Left colon (tissue), 2 donors: ENCODE results near the gene PARP16. TPM values are rescaled to one million over a fixed set of nuclear protein-coding genes. Genes with fewer than 3 reads are reported as not detected.

Experiments used
- ATAC-seq: fragments of 200-7000 bp; cut with Tn5 transposase; one replicate; pipeline ENCODE4 v1.9.1; 2020; ENCODE audit warnings: mild to moderate bottlenecking, moderate library complexity
- DNase-seq, 2 donors: peaks; one replicate each; pipeline ENCODE4 v3.0.0-alpha.2; 2020
- intact Hi-C, 2 donors: fragments of 100-400 bp; cut with DNase I in 1 of 2; cut with micrococcal nuclease in 1 of 2; formaldehyde crosslinking; loops; one replicate each; pipeline versions ENCODE4 v1.11.2 to v1.14.0; 2022; cut with DNase I, micrococcal nuclease
- total RNA-seq, 2 donors: library from RNA; stranded (reverse); fragmentation: NEBNext Ultra II Directional; extraction: Animal tissue kit (Norgen Biotek cat#: 25700); gene quantifications; one replicate each; pipeline ENCODE4 v1.2.1, GENCODE V29; 2021
- donor health status: DM: no; HTN: no; CAD: no.
- donor health status: DM: yes; HTN: yes; CAD: no.

Gene PARP16
- total RNA-seq, 2 donors from 2014 or later: 7.6 to 9.0 TPM

- intact Hi-C loops: no loop called here
- DNase-seq: no peak
These were observed 2.7 kb upstream of the PARP16 start for GRCh38 chr15:65289261-65289854.

GRCh38 chr15:65287520-65287855 lies 805 bp upstream of the PARP16 start:
- no peak for DNase-seq
- intact Hi-C loops: no loop called here
- no peak for ATAC-seq

More at GRCh38 chr15:65289261-65289854, 2.7 kb upstream of the PARP16 start:
- no peak for ATAC-seq

GRCh38 chr15:65286069-65286703 lies 497 bp downstream of the PARP16 start:
- DNase-seq (peak; percentile 56 to 67), ATAC-seq (peak; percentile 68)

GRCh38 chr15:65285291-65286068 lies 1.2 kb downstream of the PARP16 start:
- intact Hi-C loops: no loop called here
- ATAC-seq (no peak), DNase-seq (no peak)

More at GRCh38 chr15:65286069-65286703, 497 bp downstream of the PARP16 start:
- intact Hi-C loops: no loop called here

GRCh38 chr15:65278480-65278879 lies 8.2 kb downstream of the PARP16 start:
- intact Hi-C loops: no loop called here
- ATAC-seq: peak; percentile 84

GRCh38 chr15:65277015-65277414 lies 9.7 kb downstream of the PARP16 start:
- no peak for ATAC-seq
- no peak for DNase-seq
- intact Hi-C loops: no loop called here

More at GRCh38 chr15:65278480-65278879, 8.2 kb downstream of the PARP16 start:
- DNase-seq: no peak

GRCh38 chr15:65275728-65276126 lies 11.0 kb downstream of the PARP16 start:
- ATAC-seq: peak; percentile 13
- intact Hi-C loops: loop anchor here in 1 of 2 donors (2.0 kb wide), 1 partner anchor 87 kb away; no protein-coding TSS in a partner anchor
- no peak for DNase-seq

- intact Hi-C loops: loop anchor here in 1 of 2 donors (2.0 kb wide), 1 partner anchor 86 kb away; no protein-coding TSS in a partner anchor
- ATAC-seq (no peak), DNase-seq (no peak)
These were observed 11.5 kb downstream of the PARP16 start for GRCh38 chr15:65275104-65275727.

GRCh38 chr15:65270811-65271545 lies 15.7 kb downstream of the PARP16 start:
- intact Hi-C loops: loop anchor here in 1 of 2 donors (5.0 kb wide), 1 partner anchor 84 kb away; the partner anchor contains the start of gene CLPX
- ATAC-seq: peak; percentile 86

GRCh38 chr15:65268411-65268810 lies 18.3 kb downstream of the PARP16 start:
- intact Hi-C loops: no loop called here
- ATAC-seq: no peak
- DNase-seq: no peak

More at GRCh38 chr15:65270811-65271545, 15.7 kb downstream of the PARP16 start:
- DNase-seq: peak; percentile 58 to 70

- intact Hi-C loops: no loop called here
- DNase-seq: no peak
These were observed 20.2 kb downstream of the PARP16 start for GRCh38 chr15:65266469-65266868.

GRCh38 chr15:65264863-65265430 lies 21.7 kb downstream of the PARP16 start:
- ATAC-seq (no peak), DNase-seq (no peak)
- intact Hi-C loops: no loop called here

More at GRCh38 chr15:65266469-65266868, 20.2 kb downstream of the PARP16 start:
- peak; percentile 83 for ATAC-seq

GRCh38 chr15:65263313-65263712 lies 23.4 kb downstream of the PARP16 start:
- ATAC-seq (no peak), DNase-seq (no peak)
- intact Hi-C loops: no loop called here

GRCh38 chr15:65260968-65261367 lies 25.7 kb downstream of the PARP16 start:
- ATAC-seq (no peak), DNase-seq (no peak)
- intact Hi-C loops: no loop called here

- DNase-seq (peak; percentile 15 to 44), ATAC-seq (no peak)
- intact Hi-C loops: no loop called here
These were observed 27.3 kb downstream of the PARP16 start for GRCh38 chr15:65259367-65259797.

GRCh38 chr15:65258375-65259262 lies 28.1 kb downstream of the PARP16 start:
- DNase-seq (peak in 1 of 2 donors; percentile 45), ATAC-seq (peak; percentile 38)
- intact Hi-C loops: no loop called here

- intact Hi-C loops: no loop called here
- ATAC-seq: no peak
- no peak for DNase-seq
These were observed 31.1 kb downstream of the PARP16 start for GRCh38 chr15:65255486-65256140.
